ENCODE results near the gene ATP6V0C.
A peak's percentile ranks its signal among the peaks of the same experiment; 100 is the strongest.
"Not testable (repeated sequence)": the region's sequence is repeated elsewhere in the genome, so short reads cannot be mapped to it uniquely, and the experiment has no call there.

The ATP6V0C gene

GRCh38 chr16:2474877-2475412 is 38.8 kb upstream of the ATP6V0C start, which contains the start of gene TBC1D24:
Gene TBC1D24 (plus strand): TSS chr16:2475127. CDS start chr16:2496149, 21,022 bp downstream.
- peak; percentile 57 to 71 for DNase-seq (ENCODE audit: low read depth in 1 of 2, low spot score in 1 of 2)

GRCh38 chr16:2475413-2476344 is 38.1 kb upstream of the ATP6V0C start:
- DNase-seq (ENCODE audit: low read depth in 1 of 2, low spot score in 1 of 2), result no peak

- no peak for DNase-seq (ENCODE audit: low read depth in 1 of 2, low spot score in 1 of 2)
These were observed 37.4 kb upstream of the ATP6V0C start for GRCh38 chr16:2476345-2476720.

- DNase-seq (ENCODE audit: low read depth in 1 of 2, low spot score in 1 of 2), result no peak
These were observed 37.0 kb upstream of the ATP6V0C start for GRCh38 chr16:2476741-2477140.

GRCh38 chr16:2477327-2477726 is 36.4 kb upstream of the ATP6V0C start:
- no peak for DNase-seq (ENCODE audit: low read depth in 1 of 2, low spot score in 1 of 2)

- DNase-seq (ENCODE audit: low read depth in 1 of 2, low spot score in 1 of 2), result no peak
These were observed 35.5 kb upstream of the ATP6V0C start for GRCh38 chr16:2478279-2478678.

GRCh38 chr16:2479996-2480395 is 33.8 kb upstream of the ATP6V0C start:
- not testable (repeated sequence) for DNase-seq (ENCODE audit: low read depth in 1 of 2, low spot score in 1 of 2)

- no peak for DNase-seq (ENCODE audit: low read depth in 1 of 2, low spot score in 1 of 2)
These were observed 32.8 kb upstream of the ATP6V0C start for GRCh38 chr16:2480948-2481347.

GRCh38 chr16:2481676-2482075 is 32.1 kb upstream of the ATP6V0C start:
- DNase-seq (ENCODE audit: low read depth in 1 of 2, low spot score in 1 of 2), result no peak

- no peak for DNase-seq (ENCODE audit: low read depth in 1 of 2, low spot score in 1 of 2)
These were observed 31.5 kb upstream of the ATP6V0C start for GRCh38 chr16:2482249-2482648.

- DNase-seq (ENCODE audit: low read depth in 1 of 2, low spot score in 1 of 2), result no peak
These were observed 30.8 kb upstream of the ATP6V0C start for GRCh38 chr16:2482708-2483534.

GRCh38 chr16:2483939-2484897 is 29.5 kb upstream of the ATP6V0C start:
- DNase-seq (ENCODE audit: low read depth in 1 of 2, low spot score in 1 of 2), result no peak

GRCh38 chr16:2484898-2485508 is 28.7 kb upstream of the ATP6V0C start:
- DNase-seq (ENCODE audit: low read depth in 1 of 2, low spot score in 1 of 2), result no peak

- DNase-seq (ENCODE audit: low read depth in 1 of 2, low spot score in 1 of 2), result no peak
These were observed 27.8 kb upstream of the ATP6V0C start for GRCh38 chr16:2485811-2486507.

- peak; percentile 52 to 62 for DNase-seq (ENCODE audit: low read depth in 1 of 2, low spot score in 1 of 2)
These were observed 26.9 kb upstream of the ATP6V0C start for GRCh38 chr16:2486645-2487516.

- DNase-seq (ENCODE audit: low read depth in 1 of 2, low spot score in 1 of 2), result no peak
These were observed 26.3 kb upstream of the ATP6V0C start for GRCh38 chr16:2487517-2487842.

- no peak for DNase-seq (ENCODE audit: low read depth in 1 of 2, low spot score in 1 of 2)
These were observed 25.7 kb upstream of the ATP6V0C start for GRCh38 chr16:2487903-2488531.

GRCh38 chr16:2489581-2489980 is 24.2 kb upstream of the ATP6V0C start:
- DNase-seq (ENCODE audit: low read depth in 1 of 2, low spot score in 1 of 2), result no peak
